Keratinocyte (primary cell): Measurements from ENCODE around the gene ALKBH5.
A peak's percentile ranks its signal among the peaks of the same experiment; 100 is the strongest.

Experiments
- EZH2 ChIP-seq: IDR thresholded peaks from one replicate; pipeline ENCODE4 v1.6.1; 2012; ENCODE audit warnings: inconsistent platforms, mild to moderate bottlenecking, low read length, moderate library complexity
- TF ChIP-seq, protein P1 (sequence below), 3 experiments: IDR thresholded peaks in 1 of 3; conservative IDR thresholded peaks in 1 of 3; optimal IDR thresholded peaks in 1 of 3; 2 replicates in 2 of 3; 3 replicates in 1 of 3; pipeline versions ENCODE3 to v1.5.1; 2011; ENCODE audit warnings: low read length in 3 of 3, mild to moderate bottlenecking in 3 of 3, moderate library complexity in 2 of 3, control low read depth in 1 of 3, inconsistent platforms in 1 of 3; ENCODE audit not compliant: insufficient read depth in 2 of 3; ENCODE audit errors: extremely low read depth in 1 of 3

DNA sequence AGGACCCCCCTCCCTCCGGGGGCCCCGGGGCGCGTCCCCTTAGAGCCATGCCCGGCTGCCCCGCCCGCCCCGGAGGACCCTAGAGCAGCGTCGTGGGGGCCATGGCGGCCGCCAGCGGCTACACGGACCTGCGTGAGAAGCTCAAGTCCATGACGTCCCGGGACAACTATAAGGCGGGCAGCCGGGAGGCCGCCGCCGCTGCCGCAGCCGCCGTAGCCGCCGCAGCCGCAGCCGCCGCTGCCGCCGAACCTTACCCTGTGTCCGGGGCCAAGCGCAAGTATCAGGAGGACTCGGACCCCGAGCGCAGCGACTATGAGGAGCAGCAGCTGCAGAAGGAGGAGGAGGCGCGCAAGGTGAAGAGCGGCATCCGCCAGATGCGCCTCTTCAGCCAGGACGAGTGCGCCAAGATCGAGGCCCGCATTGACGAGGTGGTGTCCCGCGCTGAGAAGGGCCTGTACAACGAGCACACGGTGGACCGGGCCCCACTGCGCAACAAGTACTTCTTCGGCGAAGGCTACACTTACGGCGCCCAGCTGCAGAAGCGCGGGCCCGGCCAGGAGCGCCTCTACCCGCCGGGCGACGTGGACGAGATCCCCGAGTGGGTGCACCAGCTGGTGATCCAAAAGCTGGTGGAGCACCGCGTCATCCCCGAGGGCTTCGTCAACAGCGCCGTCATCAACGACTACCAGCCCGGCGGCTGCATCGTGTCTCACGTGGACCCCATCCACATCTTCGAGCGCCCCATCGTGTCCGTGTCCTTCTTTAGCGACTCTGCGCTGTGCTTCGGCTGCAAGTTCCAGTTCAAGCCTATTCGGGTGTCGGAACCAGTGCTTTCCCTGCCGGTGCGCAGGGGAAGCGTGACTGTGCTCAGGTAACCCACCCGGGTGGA is 759 bp downstream of the ALKBH5 start:
- TF ChIP-seq, protein P1, sequence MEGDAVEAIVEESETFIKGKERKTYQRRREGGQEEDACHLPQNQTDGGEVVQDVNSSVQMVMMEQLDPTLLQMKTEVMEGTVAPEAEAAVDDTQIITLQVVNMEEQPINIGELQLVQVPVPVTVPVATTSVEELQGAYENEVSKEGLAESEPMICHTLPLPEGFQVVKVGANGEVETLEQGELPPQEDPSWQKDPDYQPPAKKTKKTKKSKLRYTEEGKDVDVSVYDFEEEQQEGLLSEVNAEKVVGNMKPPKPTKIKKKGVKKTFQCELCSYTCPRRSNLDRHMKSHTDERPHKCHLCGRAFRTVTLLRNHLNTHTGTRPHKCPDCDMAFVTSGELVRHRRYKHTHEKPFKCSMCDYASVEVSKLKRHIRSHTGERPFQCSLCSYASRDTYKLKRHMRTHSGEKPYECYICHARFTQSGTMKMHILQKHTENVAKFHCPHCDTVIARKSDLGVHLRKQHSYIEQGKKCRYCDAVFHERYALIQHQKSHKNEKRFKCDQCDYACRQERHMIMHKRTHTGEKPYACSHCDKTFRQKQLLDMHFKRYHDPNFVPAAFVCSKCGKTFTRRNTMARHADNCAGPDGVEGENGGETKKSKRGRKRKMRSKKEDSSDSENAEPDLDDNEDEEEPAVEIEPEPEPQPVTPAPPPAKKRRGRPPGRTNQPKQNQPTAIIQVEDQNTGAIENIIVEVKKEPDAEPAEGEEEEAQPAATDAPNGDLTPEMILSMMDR (optimal IDR thresholded peaks at IDR 0.05 in 1 of 3, IDR thresholded peaks at IDR 0.05 in 1 of 3, conservative IDR thresholded peaks at IDR 0.05 in 1 of 3; ENCODE audit: extremely low read depth in 1 of 3, insufficient read depth in 2 of 3, low read length in 3 of 3): peak in 1 of 3 experiments; percentile 17
- TF ChIP-seq EZH2: no peak
